Measurements from ENCODE around the gene LCTL. TPM values are rescaled to one million over a fixed set of nuclear protein-coding genes. Genes with fewer than 3 reads are reported as not detected.
A peak's percentile ranks its signal among the peaks of the same experiment; 100 is the strongest.

LCTL gene, protein sequence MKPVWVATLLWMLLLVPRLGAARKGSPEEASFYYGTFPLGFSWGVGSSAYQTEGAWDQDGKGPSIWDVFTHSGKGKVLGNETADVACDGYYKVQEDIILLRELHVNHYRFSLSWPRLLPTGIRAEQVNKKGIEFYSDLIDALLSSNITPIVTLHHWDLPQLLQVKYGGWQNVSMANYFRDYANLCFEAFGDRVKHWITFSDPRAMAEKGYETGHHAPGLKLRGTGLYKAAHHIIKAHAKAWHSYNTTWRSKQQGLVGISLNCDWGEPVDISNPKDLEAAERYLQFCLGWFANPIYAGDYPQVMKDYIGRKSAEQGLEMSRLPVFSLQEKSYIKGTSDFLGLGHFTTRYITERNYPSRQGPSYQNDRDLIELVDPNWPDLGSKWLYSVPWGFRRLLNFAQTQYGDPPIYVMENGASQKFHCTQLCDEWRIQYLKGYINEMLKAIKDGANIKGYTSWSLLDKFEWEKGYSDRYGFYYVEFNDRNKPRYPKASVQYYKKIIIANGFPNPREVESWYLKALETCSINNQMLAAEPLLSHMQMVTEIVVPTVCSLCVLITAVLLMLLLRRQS
- 0.31 to 0.50 TPM (median 0.31 TPM) in 3 replicates for total RNA-seq
- long read RNA-seq, partial matches to known transcripts = 0 of 2 reads
- long read RNA-seq, other reads (novel, unspliced or antisense) = 2 of 2 reads

DNA sequence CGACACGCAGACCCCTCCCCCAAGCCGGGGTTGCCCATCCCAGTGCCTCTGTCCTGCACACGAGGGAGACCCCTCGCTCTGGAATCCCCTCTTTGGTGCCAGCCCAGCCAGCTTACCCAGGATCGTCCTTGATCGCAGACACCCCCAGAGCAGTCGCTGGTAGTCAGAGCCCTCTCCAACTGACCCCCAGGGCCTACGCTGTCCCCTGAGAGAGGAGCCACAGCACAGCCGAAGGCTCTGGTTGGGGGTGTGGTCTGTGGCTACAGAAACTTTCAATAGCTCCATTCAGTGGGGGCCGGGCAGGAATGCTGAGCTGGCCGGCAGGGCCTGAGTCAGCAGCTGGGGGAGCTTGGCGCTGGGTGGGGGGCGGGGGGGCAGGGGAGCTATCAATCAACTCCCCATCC, at the start of gene LCTL:
LCTL (minus strand) TSS at position 258 of the 404 bp plus-strand sequence. CDS start 633 bp downstream, outside the sequence.
- no peaks in the 10 kb centered on the region for H3K27me3 Mint-ChIP-seq (ENCODE audit: low read depth)
- TF ChIP-seq, protein P1, sequence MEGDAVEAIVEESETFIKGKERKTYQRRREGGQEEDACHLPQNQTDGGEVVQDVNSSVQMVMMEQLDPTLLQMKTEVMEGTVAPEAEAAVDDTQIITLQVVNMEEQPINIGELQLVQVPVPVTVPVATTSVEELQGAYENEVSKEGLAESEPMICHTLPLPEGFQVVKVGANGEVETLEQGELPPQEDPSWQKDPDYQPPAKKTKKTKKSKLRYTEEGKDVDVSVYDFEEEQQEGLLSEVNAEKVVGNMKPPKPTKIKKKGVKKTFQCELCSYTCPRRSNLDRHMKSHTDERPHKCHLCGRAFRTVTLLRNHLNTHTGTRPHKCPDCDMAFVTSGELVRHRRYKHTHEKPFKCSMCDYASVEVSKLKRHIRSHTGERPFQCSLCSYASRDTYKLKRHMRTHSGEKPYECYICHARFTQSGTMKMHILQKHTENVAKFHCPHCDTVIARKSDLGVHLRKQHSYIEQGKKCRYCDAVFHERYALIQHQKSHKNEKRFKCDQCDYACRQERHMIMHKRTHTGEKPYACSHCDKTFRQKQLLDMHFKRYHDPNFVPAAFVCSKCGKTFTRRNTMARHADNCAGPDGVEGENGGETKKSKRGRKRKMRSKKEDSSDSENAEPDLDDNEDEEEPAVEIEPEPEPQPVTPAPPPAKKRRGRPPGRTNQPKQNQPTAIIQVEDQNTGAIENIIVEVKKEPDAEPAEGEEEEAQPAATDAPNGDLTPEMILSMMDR (IDR thresholded peaks at IDR 0.05) = no peak
- no peak for DNase-seq (ENCODE audit: low spot score)
- H3K36me3 Mint-ChIP-seq (ENCODE audit: low read depth) = no peaks in the 10 kb centered on the region
- peak within 1 kb of the TSS; percentile 51 for H3K27ac Mint-ChIP-seq (ENCODE audit: unreplicated experiment)
- H3K4me1 Mint-ChIP-seq (ENCODE audit: low read depth) = peaks cover 20% of the 10 kb centered on the region
- H3K9me3 Mint-ChIP-seq (ENCODE audit: low read depth) = no peaks in the 10 kb centered on the region
- H3K4me3 Mint-ChIP-seq (ENCODE audit: unreplicated experiment) = peak within 1 kb of the TSS; percentile 6

DNA sequence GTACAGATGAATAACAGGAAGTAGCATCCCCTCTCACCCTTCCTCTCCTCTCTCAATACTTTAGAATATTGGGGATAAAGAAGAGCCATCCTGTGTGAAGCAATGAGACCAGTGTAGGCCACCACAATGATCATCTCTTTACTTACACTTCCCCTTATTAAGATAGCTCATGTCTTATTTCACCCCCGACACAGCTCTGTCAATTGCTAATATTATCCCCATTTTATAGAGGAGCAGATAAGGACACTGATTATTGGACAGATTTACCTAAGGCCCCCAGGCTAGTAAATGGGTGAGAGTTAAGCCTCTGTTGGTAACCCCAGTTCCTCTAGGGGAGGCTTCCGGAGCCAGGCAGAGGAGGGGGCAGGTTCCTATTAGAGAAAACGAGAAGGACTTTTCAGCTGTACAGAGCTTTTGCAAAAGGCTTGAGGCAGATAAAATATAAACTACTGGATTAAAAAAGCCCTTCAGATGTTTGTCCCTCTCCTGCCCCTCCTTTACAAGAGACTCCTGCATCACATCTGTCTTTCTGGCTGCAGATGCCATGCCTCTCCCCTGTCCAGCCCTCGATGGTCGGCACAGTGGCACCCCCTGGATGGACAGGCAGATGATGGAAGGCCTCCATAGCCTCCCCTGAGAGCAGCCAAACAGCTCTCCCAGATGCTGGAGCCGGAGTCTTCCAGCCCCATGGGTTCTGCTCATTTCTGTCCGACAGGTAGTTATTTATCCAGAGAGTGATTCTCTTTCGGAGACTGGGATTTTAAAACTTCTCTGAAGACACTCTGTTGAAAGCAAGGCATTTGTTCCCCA, 49.4 kb upstream of the LCTL start:
- peaks cover 17% of the 10 kb centered on the region for H3K4me1 Mint-ChIP-seq (ENCODE audit: low read depth)
- H3K36me3 Mint-ChIP-seq (ENCODE audit: low read depth) = no peaks in the 10 kb centered on the region
- H3K27ac Mint-ChIP-seq (ENCODE audit: unreplicated experiment) = no peak overlapping the region
- no peaks in the 10 kb centered on the region for H3K27me3 Mint-ChIP-seq (ENCODE audit: low read depth)
- TF ChIP-seq, protein P1 (IDR thresholded peaks at IDR 0.05) = no peak
- no peak overlapping the region for H3K4me3 Mint-ChIP-seq (ENCODE audit: unreplicated experiment)
- DNase-seq (ENCODE audit: low spot score) = peak; percentile 29
- H3K9me3 Mint-ChIP-seq (ENCODE audit: low read depth) = no peaks in the 10 kb centered on the region

DNA sequence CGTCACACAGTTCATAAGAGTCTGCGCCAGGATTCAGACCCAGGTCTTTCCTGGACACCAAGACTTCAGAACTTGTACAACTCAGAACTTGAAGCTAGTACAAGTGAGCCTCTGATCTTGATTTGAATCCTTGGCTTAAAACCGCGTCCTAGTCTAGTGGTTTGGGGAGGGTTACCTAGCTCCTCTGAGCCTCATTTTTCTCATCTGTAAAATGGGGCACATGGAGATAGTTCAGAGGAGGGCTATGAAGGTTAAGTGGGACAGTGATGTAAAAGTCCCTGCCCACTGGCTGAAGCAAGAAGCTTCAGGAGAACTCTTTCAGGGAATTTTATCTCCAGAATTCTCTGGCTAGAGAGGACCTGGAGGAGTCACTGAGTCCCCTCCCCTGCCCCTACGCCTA, 48.7 kb upstream of the LCTL start:
- no peaks in the 10 kb centered on the region for H3K27me3 Mint-ChIP-seq (ENCODE audit: low read depth)
- DNase-seq (ENCODE audit: low spot score) = no peak
- peaks cover 17% of the 10 kb centered on the region for H3K4me1 Mint-ChIP-seq (ENCODE audit: low read depth)
- H3K4me3 Mint-ChIP-seq (ENCODE audit: unreplicated experiment) = no peak overlapping the region
- no peaks in the 10 kb centered on the region for H3K36me3 Mint-ChIP-seq (ENCODE audit: low read depth)
- H3K27ac Mint-ChIP-seq (ENCODE audit: unreplicated experiment) = no peak overlapping the region
- TF ChIP-seq, protein P1 (IDR thresholded peaks at IDR 0.05) = no peak
- H3K9me3 Mint-ChIP-seq (ENCODE audit: low read depth) = no peaks in the 10 kb centered on the region

DNA sequence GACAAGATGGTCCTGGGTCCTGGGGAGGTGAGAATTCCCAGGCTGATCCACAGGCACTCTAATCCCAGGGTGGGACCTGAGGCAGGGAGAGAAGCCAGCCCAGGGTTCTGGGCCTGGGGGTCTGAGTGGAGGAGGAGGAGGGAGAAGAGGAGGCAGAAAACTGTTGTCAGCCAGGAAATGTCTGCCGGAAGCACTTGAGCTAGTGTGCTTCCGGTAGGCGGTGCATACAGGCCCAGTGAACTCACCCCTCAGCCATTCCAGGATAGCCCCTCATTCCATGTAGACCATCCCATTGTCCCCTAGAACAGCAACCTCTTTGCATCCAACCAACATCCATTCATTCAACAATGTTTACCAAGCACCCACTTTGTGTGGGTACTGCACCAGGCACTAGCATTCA, 47.9 kb upstream of the LCTL start:
- Mint-ChIP-seq H3K27ac (ENCODE audit: unreplicated experiment) (no peak overlapping the region), H3K27me3 (ENCODE audit: low read depth) (no peaks in the 10 kb centered on the region), H3K4me1 (ENCODE audit: low read depth) (peaks cover 11% of the 10 kb centered on the region), H3K36me3 (ENCODE audit: low read depth) (no peaks in the 10 kb centered on the region), H3K4me3 (ENCODE audit: unreplicated experiment) (no peak overlapping the region), H3K9me3 (ENCODE audit: low read depth) (no peaks in the 10 kb centered on the region)
- no peak for DNase-seq (ENCODE audit: low spot score)
- TF ChIP-seq, protein P1 (IDR thresholded peaks at IDR 0.05) = no peak

Data from chondrocyte (in vitro differentiated cells).